ENCODE measurements around the gene GPRC5A.
A peak's percentile ranks its signal among the peaks of the same experiment; 100 is the strongest.

The GPRC5A gene

DNA sequence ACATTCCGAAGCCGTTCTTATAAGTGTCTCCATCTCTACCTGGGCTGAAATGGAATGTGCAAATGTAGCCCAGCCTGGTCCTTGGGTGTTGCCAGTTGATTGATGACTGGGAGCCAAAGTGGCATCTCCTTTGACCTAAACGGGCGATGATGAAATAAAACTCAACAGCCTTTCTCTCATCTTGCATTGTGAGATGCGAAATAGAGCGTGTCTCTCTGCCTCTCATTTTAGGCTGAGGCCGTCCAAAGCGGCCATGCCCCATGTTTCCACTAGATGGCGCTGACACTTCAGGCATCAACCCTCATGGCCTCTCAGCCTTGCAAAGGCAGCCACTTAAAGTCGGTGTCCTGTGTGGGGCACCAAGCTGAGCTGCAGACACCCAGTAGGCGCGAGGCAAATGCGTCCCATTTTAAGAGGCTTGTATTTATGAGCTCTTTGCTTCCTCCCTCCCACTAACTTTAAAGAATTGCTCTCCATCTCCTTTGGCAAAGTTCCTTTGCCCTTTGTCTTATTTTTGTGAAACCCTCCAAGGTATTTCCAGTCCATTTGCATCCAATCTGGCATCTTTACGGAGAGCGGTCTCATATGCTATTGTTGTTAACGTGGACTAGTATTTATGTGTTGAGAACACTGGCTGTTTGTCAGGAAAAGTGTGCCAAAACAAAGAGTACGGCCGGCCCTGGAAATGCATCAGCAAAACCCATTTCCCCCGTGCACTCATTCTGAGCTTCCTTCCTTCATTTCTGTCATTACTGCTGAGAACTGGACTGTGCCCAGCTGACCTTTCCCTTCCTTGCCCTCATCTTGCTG, 25.0 kb downstream of the GPRC5A start:
- no peaks in the 10 kb centered on the region for H3K79me2 ChIP-seq (ENCODE audit: control insufficient read depth, insufficient read depth, low read length)
- H2BK5ac ChIP-seq (ENCODE audit: low read length), result no peak overlapping the region
- H3K4ac ChIP-seq (ENCODE audit: low read depth, low read length), result no peak overlapping the region
- peak; percentile 86 for DNase-seq
- H2AK5ac ChIP-seq (ENCODE audit: low read length), result no peak overlapping the region
- no peak overlapping the region for H2BK120ac ChIP-seq (ENCODE audit: low read depth, low read length)
- H3K23ac ChIP-seq (ENCODE audit: low read length), result no peak overlapping the region
- H3K4me1 ChIP-seq (ENCODE audit: control insufficient read depth, low read depth, low read length), result no peaks in the 10 kb centered on the region
- H3K4me3 ChIP-seq (ENCODE audit: low read length), result no peak overlapping the region
- WGBS (ENCODE audit: extremely low coverage, insufficient coverage, low lambda C conversion rate), result no CpG with 5 or more reads among the region's 19 CpGs
- no peaks in the 10 kb centered on the region for H3K36me3 ChIP-seq (ENCODE audit: control insufficient read depth, insufficient read depth, low read length)
- no peak overlapping the region for H4K5ac ChIP-seq (ENCODE audit: low read length)
- H3K79me1 ChIP-seq (ENCODE audit: low read length), result no peaks in the 10 kb centered on the region
- no peak overlapping the region for H3K18ac ChIP-seq (ENCODE audit: low read length)
- no peaks in the 10 kb centered on the region for H3K27me3 ChIP-seq (ENCODE audit: insufficient read depth, low read length, poor library complexity)
- no peak overlapping the region for H3K27ac ChIP-seq (ENCODE audit: low read depth, low read length)
- H2BK15ac ChIP-seq (replicated peaks; ENCODE audit: low read depth), result no peak overlapping the region
- no peak overlapping the region for H3K4me2 ChIP-seq (ENCODE audit: low read length)
- no peak overlapping the region for H4K8ac ChIP-seq (ENCODE audit: low read depth, low read length)
- no peak overlapping the region for H3K56ac ChIP-seq (ENCODE audit: low read length)
- H3K9ac ChIP-seq (ENCODE audit: low read length), result no peak overlapping the region

DNA sequence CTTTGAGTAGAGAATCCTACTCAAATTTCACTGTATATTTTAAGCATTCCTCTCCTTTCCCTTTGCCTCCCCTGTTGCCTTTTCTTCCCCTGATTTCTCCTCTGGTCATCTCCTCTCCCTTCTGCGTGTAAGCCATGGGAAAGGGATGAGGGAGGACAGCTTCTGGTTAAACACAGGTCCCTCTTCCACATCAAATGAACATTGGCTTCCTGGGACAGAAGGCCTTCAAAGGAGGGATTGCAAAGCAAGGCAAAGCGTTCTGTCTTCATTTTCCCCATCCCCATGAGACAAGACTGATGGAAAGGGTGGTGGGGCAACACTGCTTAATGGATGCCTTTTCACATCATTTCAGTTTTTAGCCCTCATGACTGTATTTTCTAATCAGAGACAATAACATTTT, 26.2 kb downstream of the GPRC5A start:
- H3K79me1 ChIP-seq (ENCODE audit: low read length), result no peaks in the 10 kb centered on the region
- DNase-seq, result no peak
- H2BK15ac ChIP-seq (replicated peaks; ENCODE audit: low read depth), result no peak overlapping the region
- H3K4ac ChIP-seq (ENCODE audit: low read depth, low read length), result no peak overlapping the region
- no peak overlapping the region for H4K8ac ChIP-seq (ENCODE audit: low read depth, low read length)
- no peak overlapping the region for H3K23ac ChIP-seq (ENCODE audit: low read length)
- H3K36me3 ChIP-seq (ENCODE audit: control insufficient read depth, insufficient read depth, low read length), result no peaks in the 10 kb centered on the region
- no peaks in the 10 kb centered on the region for H3K79me2 ChIP-seq (ENCODE audit: control insufficient read depth, insufficient read depth, low read length)
- H3K9ac ChIP-seq (ENCODE audit: low read length), result no peak overlapping the region
- no peak overlapping the region for H3K4me3 ChIP-seq (ENCODE audit: low read length)
- no peak overlapping the region for H3K56ac ChIP-seq (ENCODE audit: low read length)
- no peak overlapping the region for H2BK5ac ChIP-seq (ENCODE audit: low read length)
- no CpG with 5 or more reads among the region's 2 CpGs for WGBS (ENCODE audit: extremely low coverage, insufficient coverage, low lambda C conversion rate)
- H3K4me1 ChIP-seq (ENCODE audit: control insufficient read depth, low read depth, low read length), result no peaks in the 10 kb centered on the region
- no peak overlapping the region for H3K4me2 ChIP-seq (ENCODE audit: low read length)
- H3K27me3 ChIP-seq (ENCODE audit: insufficient read depth, low read length, poor library complexity), result no peaks in the 10 kb centered on the region
- no peak overlapping the region for H2BK120ac ChIP-seq (ENCODE audit: low read depth, low read length)
- H4K5ac ChIP-seq (ENCODE audit: low read length), result no peak overlapping the region
- H3K27ac ChIP-seq (ENCODE audit: low read depth, low read length), result no peak overlapping the region
- no peak overlapping the region for H2AK5ac ChIP-seq (ENCODE audit: low read length)
- no peak overlapping the region for H3K18ac ChIP-seq (ENCODE audit: low read length)

DNA sequence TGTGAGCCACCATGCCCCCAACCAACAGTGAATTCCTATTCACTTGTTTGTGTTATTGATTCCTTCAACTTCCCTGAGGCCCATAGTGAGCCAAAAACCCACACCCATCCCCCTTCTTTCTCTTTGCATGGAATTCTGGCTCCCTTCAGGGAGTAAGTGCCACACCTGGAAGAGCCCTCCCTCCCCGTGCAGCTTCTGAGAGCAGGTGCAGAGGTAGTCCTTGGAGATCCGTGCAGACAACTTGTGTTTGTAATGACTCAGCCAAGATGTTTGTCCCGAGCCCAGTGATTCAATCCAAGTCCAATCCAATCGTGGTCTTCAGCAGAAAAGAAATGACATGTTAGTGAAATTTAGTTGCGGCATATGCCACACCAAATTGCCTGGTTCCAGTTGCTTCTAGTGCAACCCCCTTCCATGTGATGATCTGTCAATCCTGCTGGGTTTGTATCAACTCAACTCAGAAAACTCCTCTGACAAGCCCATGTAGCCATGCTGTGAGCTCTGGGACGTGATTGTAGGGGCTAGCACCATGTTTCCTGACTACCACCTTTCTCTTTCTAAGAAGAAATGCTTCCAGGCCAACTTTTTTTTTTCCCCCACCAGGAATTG, 27.5 kb downstream of the GPRC5A start:
- no peaks in the 10 kb centered on the region for H3K79me1 ChIP-seq (ENCODE audit: low read length)
- DNase-seq, result no peak
- no peak overlapping the region for H3K9ac ChIP-seq (ENCODE audit: low read length)
- no peak overlapping the region for H4K5ac ChIP-seq (ENCODE audit: low read length)
- no peak overlapping the region for H4K8ac ChIP-seq (ENCODE audit: low read depth, low read length)
- no peak overlapping the region for H3K23ac ChIP-seq (ENCODE audit: low read length)
- no peaks in the 10 kb centered on the region for H3K4me1 ChIP-seq (ENCODE audit: control insufficient read depth, low read depth, low read length)
- H2AK5ac ChIP-seq (ENCODE audit: low read length), result no peak overlapping the region
- H3K27ac ChIP-seq (ENCODE audit: low read depth, low read length), result no peak overlapping the region
- H3K36me3 ChIP-seq (ENCODE audit: control insufficient read depth, insufficient read depth, low read length), result no peaks in the 10 kb centered on the region
- H3K27me3 ChIP-seq (ENCODE audit: insufficient read depth, low read length, poor library complexity), result no peaks in the 10 kb centered on the region
- H3K79me2 ChIP-seq (ENCODE audit: control insufficient read depth, insufficient read depth, low read length), result no peaks in the 10 kb centered on the region
- H2BK5ac ChIP-seq (ENCODE audit: low read length), result no peak overlapping the region
- WGBS (ENCODE audit: extremely low coverage, insufficient coverage, low lambda C conversion rate), result no CpG with 5 or more reads among the region's 6 CpGs
- no peak overlapping the region for H2BK120ac ChIP-seq (ENCODE audit: low read depth, low read length)
- no peak overlapping the region for H3K4ac ChIP-seq (ENCODE audit: low read depth, low read length)
- H3K4me2 ChIP-seq (ENCODE audit: low read length), result no peak overlapping the region
- H3K4me3 ChIP-seq (ENCODE audit: low read length), result no peak overlapping the region
- no peak overlapping the region for H3K56ac ChIP-seq (ENCODE audit: low read length)
- H3K18ac ChIP-seq (ENCODE audit: low read length), result no peak overlapping the region
- no peak overlapping the region for H2BK15ac ChIP-seq (replicated peaks; ENCODE audit: low read depth)

DNA sequence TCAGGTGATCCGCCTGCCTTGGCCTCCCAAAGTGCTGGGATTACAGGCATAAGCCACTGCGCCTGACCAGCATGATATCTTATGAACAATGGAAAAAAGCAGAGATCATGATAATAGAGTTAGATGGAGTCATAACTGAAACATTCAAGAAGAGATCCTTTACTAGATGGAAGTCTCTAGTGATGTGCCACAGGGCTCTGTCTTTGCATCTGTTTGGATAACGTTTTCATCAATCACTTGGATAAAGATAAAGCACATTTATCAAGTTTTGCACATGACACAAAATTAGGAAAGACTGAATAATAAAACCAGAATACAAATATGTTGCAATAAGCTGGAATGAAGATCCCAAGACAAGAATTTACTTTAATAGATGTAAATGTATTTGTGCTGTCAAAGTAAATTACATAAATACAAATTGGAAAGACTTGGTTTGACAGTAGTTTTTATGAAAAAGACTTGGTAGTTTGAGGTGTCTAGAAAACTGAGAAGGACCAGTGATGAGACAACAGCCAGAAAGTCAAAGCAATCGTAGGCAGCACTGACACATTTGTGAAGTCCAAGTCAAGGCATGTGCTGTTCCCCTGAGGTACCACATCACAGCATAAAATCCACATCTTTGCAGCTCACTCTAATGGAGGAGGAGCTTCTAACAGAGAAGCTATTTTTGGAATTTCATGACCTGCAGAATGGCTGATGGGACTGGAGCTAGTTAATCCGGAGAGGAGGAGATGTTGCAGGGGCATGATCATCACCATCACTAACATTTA, 28.5 kb downstream of the GPRC5A start:
- no peak overlapping the region for H3K4me2 ChIP-seq (ENCODE audit: low read length)
- no peaks in the 10 kb centered on the region for H3K27me3 ChIP-seq (ENCODE audit: insufficient read depth, low read length, poor library complexity)
- H3K79me1 ChIP-seq (ENCODE audit: low read length), result no peaks in the 10 kb centered on the region
- H4K8ac ChIP-seq (ENCODE audit: low read depth, low read length), result no peak overlapping the region
- H3K36me3 ChIP-seq (ENCODE audit: control insufficient read depth, insufficient read depth, low read length), result no peaks in the 10 kb centered on the region
- no peak overlapping the region for H2BK15ac ChIP-seq (replicated peaks; ENCODE audit: low read depth)
- WGBS (ENCODE audit: extremely low coverage, insufficient coverage, low lambda C conversion rate), result no CpG with 5 or more reads among the region's 5 CpGs
- no peak overlapping the region for H3K23ac ChIP-seq (ENCODE audit: low read length)
- no peak overlapping the region for H2BK5ac ChIP-seq (ENCODE audit: low read length)
- no peak overlapping the region for H3K4ac ChIP-seq (ENCODE audit: low read depth, low read length)
- no peak overlapping the region for H3K18ac ChIP-seq (ENCODE audit: low read length)
- no peak overlapping the region for H4K5ac ChIP-seq (ENCODE audit: low read length)
- H3K4me3 ChIP-seq (ENCODE audit: low read length), result no peak overlapping the region
- H3K4me1 ChIP-seq (ENCODE audit: control insufficient read depth, low read depth, low read length), result no peaks in the 10 kb centered on the region
- H3K79me2 ChIP-seq (ENCODE audit: control insufficient read depth, insufficient read depth, low read length), result no peaks in the 10 kb centered on the region
- no peak overlapping the region for H2BK120ac ChIP-seq (ENCODE audit: low read depth, low read length)
- DNase-seq, result no peak
- H2AK5ac ChIP-seq (ENCODE audit: low read length), result no peak overlapping the region
- H3K9ac ChIP-seq (ENCODE audit: low read length), result no peak overlapping the region
- no peak overlapping the region for H3K27ac ChIP-seq (ENCODE audit: low read depth, low read length)
- H3K56ac ChIP-seq (ENCODE audit: low read length), result no peak overlapping the region

DNA sequence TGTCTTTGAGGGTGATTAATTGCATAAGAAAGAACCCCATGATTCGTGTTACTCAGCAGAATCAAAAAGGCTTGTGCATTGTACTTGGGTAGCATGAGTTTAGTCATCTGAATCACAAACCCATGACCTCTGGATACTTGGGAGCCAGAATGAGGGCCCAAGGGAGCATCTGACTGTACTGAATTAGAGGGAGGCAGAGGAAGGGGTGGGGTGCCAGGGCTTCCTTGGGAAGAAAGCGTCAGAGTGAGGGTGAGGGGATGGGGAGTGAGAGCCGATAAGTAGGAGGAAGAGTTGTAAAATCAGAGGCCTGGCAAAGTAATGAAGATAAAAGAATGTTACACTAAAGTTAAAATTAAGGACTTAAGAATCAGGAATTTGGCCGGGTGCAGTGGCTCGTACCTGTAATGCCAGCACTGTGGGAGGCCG, 30.8 kb downstream of the GPRC5A start:
- no peak overlapping the region for H2BK120ac ChIP-seq (ENCODE audit: low read depth, low read length)
- H3K56ac ChIP-seq (ENCODE audit: low read length), result no peak overlapping the region
- no peak overlapping the region for H2BK5ac ChIP-seq (ENCODE audit: low read length)
- no peak overlapping the region for H3K4me2 ChIP-seq (ENCODE audit: low read length)
- H3K79me1 ChIP-seq (ENCODE audit: low read length), result no peaks in the 10 kb centered on the region
- no peak overlapping the region for H3K23ac ChIP-seq (ENCODE audit: low read length)
- H3K79me2 ChIP-seq (ENCODE audit: control insufficient read depth, insufficient read depth, low read length), result no peaks in the 10 kb centered on the region
- H3K27me3 ChIP-seq (ENCODE audit: insufficient read depth, low read length, poor library complexity), result no peaks in the 10 kb centered on the region
- no peak overlapping the region for H3K9ac ChIP-seq (ENCODE audit: low read length)
- no CpG with 5 or more reads among the region's 6 CpGs for WGBS (ENCODE audit: extremely low coverage, insufficient coverage, low lambda C conversion rate)
- H3K27ac ChIP-seq (ENCODE audit: low read depth, low read length), result no peak overlapping the region
- no peaks in the 10 kb centered on the region for H3K36me3 ChIP-seq (ENCODE audit: control insufficient read depth, insufficient read depth, low read length)
- no peak overlapping the region for H3K4ac ChIP-seq (ENCODE audit: low read depth, low read length)
- H2BK15ac ChIP-seq (replicated peaks; ENCODE audit: low read depth), result no peak overlapping the region
- no peak overlapping the region for H3K18ac ChIP-seq (ENCODE audit: low read length)
- no peak overlapping the region for H3K4me3 ChIP-seq (ENCODE audit: low read length)
- H4K5ac ChIP-seq (ENCODE audit: low read length), result no peak overlapping the region
- no peak overlapping the region for H2AK5ac ChIP-seq (ENCODE audit: low read length)
- no peak for DNase-seq
- no peaks in the 10 kb centered on the region for H3K4me1 ChIP-seq (ENCODE audit: control insufficient read depth, low read depth, low read length)
- H4K8ac ChIP-seq (ENCODE audit: low read depth, low read length), result no peak overlapping the region

Measured in mesendoderm (in vitro differentiated cells).